GM19193 (cell line): Measurements from ENCODE around the gene MARCHF3.

ENCODE experiments used
- POLR2A ChIP-seq: IDR thresholded peaks from 4 replicates; pipeline ENCODE4 v1.6.1; 2011; ENCODE audit not compliant: insufficient read depth, insufficient read length; ENCODE audit errors: extremely low read depth

Gene MARCHF3

DNA sequence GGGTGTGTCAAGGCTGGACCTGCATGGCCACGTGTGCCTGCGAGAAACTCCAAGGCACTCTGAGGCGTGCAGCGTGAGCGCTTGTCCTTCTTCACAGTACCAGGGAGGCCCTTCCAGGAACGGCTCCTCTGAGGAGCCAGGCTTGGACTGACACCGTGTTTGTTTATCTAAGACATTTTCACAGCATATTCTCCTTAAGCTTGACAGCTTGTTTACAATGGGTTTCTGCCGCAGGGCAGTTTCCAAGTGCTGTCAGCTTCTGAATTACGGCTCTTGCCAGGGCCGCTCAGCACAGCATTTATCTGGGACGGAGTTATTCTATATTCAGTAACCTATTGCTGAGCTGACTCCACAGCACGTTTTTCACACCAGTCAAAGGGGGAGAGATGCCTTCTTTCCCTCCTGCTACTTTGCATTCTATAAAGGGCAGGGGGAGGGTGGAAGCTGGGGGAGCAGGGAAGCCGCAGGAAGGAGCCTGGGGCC is 155.0 kb downstream of the MARCHF3 start:
- TF ChIP-seq POLR2A: no peak

DNA sequence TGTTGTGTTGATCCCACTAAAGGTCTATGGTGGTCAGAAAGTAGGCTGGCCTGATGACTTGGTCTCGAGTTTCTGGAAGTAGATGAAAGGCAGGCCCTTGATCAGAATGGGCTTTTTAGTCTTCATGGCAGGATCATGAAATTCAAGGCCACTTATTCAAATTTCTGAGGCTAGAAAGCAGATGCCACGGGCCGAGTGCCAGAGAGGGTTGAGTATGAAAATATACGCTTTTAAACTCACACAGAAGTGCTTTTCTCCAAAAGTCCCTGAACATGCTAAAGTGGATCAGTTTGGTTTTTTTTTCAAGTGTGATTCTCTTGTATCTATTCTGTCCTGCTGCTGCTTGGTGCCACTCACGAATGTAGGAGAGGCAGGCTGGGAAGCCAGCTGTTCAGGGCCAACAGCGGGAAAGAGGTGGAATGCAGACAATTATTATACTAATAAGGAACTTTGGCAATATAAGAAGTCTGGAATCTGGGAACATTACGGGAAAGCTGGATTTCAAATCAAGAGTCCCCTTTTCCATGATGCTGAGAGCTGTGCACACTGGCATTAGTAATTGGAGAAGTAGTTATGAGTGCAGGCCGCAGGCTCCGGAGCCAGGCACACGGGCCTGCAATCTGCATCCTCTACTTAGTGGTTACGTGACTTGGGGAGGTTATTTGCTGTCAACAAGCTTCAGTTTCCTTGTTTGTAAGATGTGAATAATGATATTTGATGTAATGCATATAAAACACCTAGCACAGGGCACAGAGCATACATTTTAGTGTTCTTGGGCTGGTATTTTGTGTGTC is 157.6 kb downstream of the MARCHF3 start:
- TF ChIP-seq POLR2A: no peak

DNA sequence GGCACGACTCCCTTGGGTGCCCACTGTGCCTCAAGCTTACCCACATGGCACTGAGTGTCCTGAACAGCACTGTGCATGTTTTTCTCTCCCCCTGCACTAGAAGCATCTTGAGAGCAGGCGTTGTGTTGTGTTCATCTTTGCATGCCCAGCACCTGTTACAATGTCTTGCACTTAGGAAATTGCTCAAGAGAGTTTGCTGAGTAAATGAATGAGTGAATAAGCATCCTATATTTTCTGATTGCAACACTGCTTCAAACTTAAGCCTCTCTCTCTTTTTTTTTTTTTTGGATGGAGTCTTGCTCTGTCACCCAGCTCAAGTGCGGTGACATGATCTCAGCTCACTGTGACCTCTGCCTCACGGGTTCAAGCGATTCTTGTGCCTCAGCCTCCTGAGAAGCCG is 158.9 kb downstream of the MARCHF3 start:
- TF ChIP-seq POLR2A: no peak

DNA sequence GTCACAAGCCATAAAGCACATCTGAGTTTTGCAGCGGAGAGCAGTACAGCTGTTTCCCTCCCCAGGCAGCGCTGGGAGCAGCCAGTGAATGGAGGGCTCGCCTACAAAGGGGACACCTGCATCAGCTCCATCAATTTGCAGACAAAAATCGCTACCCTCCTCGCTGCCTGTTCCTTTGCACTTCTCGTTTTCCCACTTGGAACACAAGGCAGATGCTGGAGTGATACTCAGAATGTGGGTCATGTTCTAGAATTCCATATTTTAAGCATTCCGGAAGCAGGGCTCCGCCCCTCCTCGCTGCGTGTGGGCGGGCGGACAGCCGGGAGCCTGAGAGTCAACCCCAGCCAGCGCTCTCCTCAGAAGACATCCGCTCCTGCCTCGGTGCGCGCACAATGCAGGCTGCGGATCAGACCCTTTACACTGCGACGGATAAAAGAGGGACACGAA is 161.3 kb downstream of the MARCHF3 start:
- TF ChIP-seq POLR2A: no peak

DNA sequence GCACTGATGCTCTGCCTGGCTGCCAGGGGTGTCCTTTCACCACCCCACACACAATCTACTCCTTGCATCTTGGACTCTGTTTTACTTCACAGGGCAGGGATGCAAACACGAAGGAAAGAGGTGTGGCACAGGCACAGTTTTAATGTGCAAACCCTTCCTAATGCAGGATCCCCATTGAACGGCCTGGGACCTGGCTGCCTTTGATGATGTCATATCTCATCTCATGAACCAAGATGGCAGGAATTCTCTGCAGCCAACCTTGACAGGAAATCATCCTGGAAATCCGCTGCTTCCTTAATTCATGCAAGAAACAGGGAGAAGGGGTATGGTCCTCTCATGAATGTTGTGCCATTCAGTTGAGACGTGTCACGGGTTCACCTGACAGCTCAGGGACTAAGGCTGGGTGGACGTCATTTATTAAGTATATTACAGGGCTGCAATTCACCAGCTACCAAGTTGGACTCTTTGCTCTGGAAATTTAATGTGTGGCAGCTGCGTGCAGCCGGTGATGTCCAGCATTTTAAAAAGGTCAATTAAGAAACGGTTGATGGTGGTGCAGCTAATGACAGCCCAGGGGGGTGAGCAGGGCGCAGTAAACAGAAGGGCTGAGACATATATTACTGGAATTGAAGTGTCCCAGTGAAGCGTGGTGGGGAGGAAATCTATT is 161.9 kb downstream of the MARCHF3 start:
- no peak for TF ChIP-seq POLR2A

DNA sequence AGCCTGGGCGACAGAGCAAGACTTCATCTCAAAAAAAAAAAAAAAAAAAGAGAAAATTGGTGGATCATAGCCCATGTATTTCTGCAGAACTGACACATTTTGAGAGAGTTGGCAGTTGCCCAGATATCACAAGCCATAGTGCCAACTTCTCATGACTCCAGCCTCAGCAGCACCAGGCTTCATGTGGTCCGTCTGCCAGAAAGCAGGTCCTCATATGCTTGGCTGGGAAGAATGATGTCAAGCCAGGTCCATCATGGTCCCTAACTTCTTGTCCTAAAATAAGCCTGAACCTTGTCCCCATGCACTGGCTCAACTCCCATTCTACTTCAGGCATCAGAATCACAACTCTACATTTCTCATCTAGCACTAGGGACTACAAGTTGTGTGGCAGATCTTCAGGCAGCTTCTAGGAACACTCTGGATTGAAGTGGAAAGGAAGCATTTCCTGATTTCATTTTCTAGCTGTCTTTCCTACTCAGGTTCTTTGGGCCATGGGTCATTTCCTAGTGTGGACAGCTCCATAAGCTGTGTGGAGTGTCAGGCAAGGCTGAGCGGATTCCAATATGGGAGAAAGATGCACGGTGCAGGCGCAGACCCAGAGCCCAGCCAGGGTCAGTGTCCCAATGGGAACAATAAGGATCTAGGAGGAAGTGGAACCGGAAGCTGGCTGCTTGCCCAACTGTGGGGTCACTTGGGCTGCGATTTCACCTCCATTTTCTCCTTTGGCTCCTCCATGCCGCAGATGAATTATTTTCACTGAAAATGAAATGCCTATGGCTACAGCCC is 163.3 kb downstream of the MARCHF3 start:
- no peak for TF ChIP-seq POLR2A

DNA sequence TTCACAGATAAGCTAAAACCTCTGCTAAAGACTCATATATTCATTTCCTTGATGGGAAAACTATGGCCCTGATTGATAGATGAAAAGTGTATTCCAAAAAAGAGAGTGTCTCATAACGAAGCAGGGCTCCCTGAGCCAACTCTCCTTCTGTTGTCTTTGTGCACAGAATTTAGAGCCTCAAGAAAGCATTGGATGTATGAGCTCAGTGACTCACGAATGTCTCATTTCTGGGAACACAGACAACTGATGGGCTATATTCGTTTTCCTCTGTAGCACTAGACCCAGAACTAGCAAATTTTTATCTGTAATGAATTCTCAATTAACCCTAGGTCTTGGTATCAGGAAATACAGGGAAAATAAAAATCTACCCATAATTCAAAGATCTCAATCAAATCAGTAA is 165.1 kb downstream of the MARCHF3 start:
- no peak for TF ChIP-seq POLR2A

DNA sequence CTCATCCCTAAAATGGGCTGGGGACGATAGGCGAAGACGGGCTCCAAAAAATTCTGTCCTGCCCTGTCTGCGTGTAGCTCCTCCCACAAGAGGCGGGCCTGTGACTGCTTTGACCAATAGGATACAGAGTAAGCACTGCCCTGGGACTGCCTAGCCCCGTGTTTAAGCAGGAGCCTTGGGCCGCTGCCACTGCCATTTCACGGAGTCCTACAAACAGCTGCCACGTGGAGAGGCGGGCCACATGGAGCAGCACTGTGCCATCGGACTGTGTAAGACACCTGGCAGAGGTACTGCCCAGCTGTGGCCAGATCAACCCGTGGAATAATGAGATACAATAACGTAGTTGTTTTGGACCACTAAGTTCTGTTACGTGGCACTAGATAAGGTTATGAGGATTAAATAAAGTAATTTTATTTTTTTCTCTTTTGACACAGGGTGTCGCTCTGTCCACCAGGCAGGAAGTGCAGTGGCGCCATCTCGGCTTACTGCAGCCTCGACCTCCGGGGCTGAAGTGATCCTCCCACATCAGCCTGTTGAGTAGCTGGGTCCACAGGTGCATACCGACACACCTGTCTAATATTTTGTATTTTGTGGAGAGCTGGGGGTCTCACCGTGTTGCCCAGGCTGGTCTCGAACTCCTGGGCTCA is 166.2 kb downstream of the MARCHF3 start:
- TF ChIP-seq POLR2A: no peak

DNA sequence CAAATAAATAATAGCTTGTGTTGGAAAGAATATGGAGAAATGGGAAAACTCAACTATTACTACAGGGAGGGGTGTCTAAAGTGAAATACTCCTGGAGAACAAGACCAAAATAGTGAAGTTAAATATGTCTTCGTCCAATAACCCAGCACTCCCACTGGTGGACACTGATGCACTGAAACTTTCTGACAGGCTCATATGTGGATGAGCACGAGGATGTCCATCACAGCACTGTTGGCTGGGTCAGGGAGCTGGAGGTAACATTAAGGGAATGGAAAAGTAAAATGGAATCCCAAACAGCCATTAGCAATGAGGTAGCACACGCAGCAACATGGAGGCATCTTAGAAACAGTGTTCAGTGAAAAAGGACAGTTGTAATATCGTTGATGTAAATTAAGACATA is 167.0 kb downstream of the MARCHF3 start:
- TF ChIP-seq POLR2A: no peak

DNA sequence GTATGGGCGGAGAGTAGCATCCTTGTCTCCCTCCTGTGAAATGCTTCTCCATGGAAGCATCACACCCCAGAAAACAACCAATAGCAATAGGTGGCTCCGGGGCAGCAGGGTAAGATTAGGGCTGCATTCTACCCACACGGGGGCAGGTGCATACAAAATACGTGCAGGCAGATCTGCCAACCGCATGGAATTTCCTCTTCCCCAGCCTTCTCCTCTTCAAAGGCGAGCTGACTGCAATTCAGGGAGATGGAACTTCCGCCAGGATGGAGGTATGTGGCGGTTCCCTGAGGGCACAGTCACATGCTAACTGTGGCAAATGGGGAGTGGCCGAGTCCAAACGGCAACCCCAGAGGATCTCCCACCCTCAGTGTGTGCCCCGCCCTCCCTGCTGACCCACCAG is 171.9 kb downstream of the MARCHF3 start:
- no peak for TF ChIP-seq POLR2A

DNA sequence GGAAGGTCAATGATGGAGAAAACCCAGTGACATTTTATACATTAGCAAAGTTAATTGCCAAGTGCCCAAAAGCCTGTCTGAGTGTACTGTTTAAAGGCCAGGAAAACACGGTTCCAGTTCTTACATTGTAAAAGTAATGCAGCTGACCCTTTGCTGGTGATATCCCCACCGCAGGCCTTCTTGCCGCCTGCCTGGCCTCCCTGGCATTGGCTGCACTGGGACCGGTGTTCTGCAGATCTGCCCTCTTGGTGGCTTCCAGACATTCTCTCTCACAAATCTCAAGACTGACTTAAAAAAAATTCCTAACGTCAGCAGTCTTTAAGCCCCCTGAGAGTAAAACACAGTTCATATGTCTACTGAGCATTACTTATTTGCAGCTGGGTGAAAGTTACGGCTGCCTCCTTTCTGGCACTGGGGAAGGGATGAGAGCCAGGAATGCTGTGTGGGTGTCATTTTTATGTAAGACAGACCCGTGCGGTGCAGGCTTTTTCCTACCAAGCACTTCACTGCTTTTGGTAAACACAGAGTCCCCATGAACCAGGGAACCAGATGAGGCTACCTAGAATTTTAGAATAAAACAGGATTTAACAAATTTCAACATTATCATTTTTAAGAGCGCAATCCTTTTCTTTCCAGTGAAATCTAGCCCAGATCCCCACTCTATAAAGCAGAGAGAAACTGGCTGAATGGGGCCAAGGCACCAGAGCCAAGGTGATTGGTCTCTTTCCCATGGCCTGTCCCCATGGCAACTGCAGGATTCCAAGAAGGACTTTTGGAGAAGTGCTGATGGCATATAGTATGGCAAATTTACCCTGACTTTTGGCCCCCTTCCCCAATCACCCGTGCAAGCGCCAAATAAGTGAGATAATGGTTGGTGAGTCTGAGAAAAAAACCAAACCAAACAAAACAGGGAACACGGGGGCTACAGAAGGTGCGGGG is 172.6 kb downstream of the MARCHF3 start:
- TF ChIP-seq POLR2A: no peak

DNA sequence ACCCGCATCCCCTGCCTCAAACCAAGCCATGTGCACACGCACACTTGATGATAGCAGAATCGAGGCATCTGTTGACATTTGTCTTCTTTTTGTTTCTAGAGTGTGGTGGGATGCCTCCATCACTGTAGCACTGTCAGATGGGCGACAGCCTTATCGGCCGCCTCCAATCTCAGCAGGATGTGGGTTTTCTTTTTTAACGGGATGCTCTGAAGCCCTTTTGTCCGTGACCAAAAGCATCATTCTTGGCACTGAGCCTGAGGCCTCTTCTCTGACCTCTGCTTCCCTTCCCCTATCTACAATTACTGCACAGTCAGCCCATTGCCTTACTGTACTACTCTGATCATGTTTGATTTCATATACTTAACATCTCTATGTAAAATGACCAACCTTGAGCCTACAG is 175.1 kb downstream of the MARCHF3 start:
- no peak for TF ChIP-seq POLR2A

DNA sequence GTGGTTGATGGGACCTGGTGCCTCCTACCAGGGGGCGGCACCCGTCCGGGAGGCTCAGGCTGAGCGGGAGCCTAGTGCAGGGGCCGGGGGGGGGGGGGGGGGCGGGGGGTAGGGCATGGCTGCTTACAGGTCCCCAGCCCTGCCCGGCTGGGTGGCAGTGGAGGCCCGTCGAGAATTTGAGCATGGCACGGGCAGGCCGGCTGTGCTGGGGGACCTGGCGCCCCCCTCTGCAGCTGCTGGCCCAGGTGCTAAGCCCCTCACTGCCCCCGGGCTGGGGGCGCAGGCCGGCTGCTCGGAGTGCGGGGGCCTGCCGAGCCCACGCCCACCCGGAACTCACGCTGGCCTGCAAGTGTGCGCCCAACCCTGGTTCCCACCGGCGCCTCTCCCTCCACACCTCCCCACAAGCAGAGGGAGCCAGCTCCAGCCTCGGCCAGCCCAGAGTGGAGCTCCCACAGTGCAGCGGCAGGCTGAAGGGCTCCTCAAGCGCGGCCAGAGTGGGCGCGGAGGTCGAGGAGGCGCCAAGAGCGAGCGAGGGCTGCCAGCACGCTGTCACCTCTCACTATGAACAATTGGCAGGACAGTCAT is 175.7 kb downstream of the MARCHF3 start:
- no peak for TF ChIP-seq POLR2A
